K562 (cell line): ENCODE data around the gene HARS1. TPM values are rescaled to one million over a fixed set of nuclear protein-coding genes. Genes with fewer than 3 reads are reported as not detected.

Source experiments
- ARHGAP35 ChIP-seq: fragments of 450-650 bp; IDR thresholded peaks from 2 replicates; pipeline ENCODE4 v1.6.1; 2018; ENCODE audit not compliant: partially characterized antibody
- BMI1 ChIP-seq: fragments of 150-350 bp; IDR thresholded peaks from 2 replicates; pipeline ENCODE4 v1.6.1; 2014; ENCODE audit warnings: low read length
- EP300 ChIP-seq: IDR thresholded peaks from 2 replicates; pipeline ENCODE4 v1.6.1; 2012; ENCODE audit warnings: low read length, improper control_type of control experiment
- GATAD2B ChIP-seq: fragments of 450-650 bp; IDR thresholded peaks from 2 replicates; pipeline ENCODE4 v1.6.1; 2017; ENCODE audit warnings: mild to moderate bottlenecking, borderline replicate concordance
- HMG20B ChIP-seq: fragments of 250-450 bp; sonication (Bioruptor Pico); IDR thresholded peaks from 2 replicates; pipeline ENCODE4 v1.5.0; 2021; ENCODE audit warnings: mild to moderate bottlenecking
- KDM4B ChIP-seq, 2 experiments: fragments of 450-650 bp in 1 of 2; sonication (generic) in 1 of 2; IDR thresholded peaks; 2 replicates each; pipeline ENCODE4 v1.6.1; 2016 to 2017; ENCODE audit warnings: borderline replicate concordance in 2 of 2, antibody characterized with exemption in 1 of 2, low read depth in 1 of 2, mild to moderate bottlenecking in 1 of 2
- KLF16 ChIP-seq: IDR thresholded peaks from 2 replicates; pipeline ENCODE4 v1.6.1; 2016; ENCODE audit warnings: antibody characterized with exemption
- NFIX ChIP-seq: fragments of 250-450 bp; sonication (Bioruptor Pico); IDR thresholded peaks from 2 replicates; pipeline ENCODE4 v1.4.0; 2020; ENCODE audit warnings: low read depth, mild to moderate bottlenecking, moderate library complexity
- NFXL1 ChIP-seq: fragments of 450-650 bp; formaldehyde crosslinking; IDR thresholded peaks from 2 replicates; pipeline ENCODE4 v1.4.0; 2021; ENCODE audit warnings: mild to moderate bottlenecking
- NR4A1 ChIP-seq, 2 experiments: fragments of 250-450 bp in 1 of 2; fragments of 450-650 bp in 1 of 2; sonication (Bioruptor Pico) in 1 of 2; IDR thresholded peaks; 2 replicates each; pipeline versions ENCODE4 v1.4.0 to v1.6.1; 2016 to 2020; ENCODE audit warnings: mild to moderate bottlenecking in 2 of 2, missing compliant biosample characterization in 1 of 2, missing genetic modification characterization in 1 of 2, moderate library complexity in 1 of 2
- PATZ1 ChIP-seq: fragments of 250-450 bp; sonication (Bioruptor Pico); IDR thresholded peaks from 2 replicates; pipeline ENCODE4 v1.5.0; 2020; ENCODE audit warnings: mild to moderate bottlenecking, borderline replicate concordance
- PKNOX1 ChIP-seq: fragments of 450-650 bp; IDR thresholded peaks from 2 replicates; pipeline ENCODE4 v1.6.1; 2016
- SIN3A ChIP-seq, 2 experiments: fragments of 150-350 bp in 1 of 2; IDR thresholded peaks; 2 replicates each; pipeline ENCODE4 v1.6.1; 2011 to 2016; ENCODE audit warnings: borderline replicate concordance in 2 of 2, low read depth in 2 of 2, low read length in 2 of 2, mild to moderate bottlenecking in 2 of 2, moderate library complexity in 2 of 2; ENCODE audit not compliant: control insufficient read depth in 1 of 2
- SIRT6 ChIP-seq: IDR thresholded peaks from one replicate; pipeline ENCODE4 v1.6.1; 2012; ENCODE audit warnings: low read depth, mild to moderate bottlenecking, control low read depth, inconsistent platforms, low read length, moderate library complexity
- SMARCA4 ChIP-seq: fragments of 450-650 bp; IDR thresholded peaks from 2 replicates; pipeline ENCODE4 v1.6.1; 2016
- ZNF311 ChIP-seq: fragments of 250-450 bp; sonication (Bioruptor Pico); IDR thresholded peaks from 2 replicates; pipeline ENCODE4 v1.4.0; 2020; ENCODE audit warnings: mild to moderate bottlenecking, moderate library complexity
- ZNF518B ChIP-seq: fragments of 250-450 bp; sonication (Bioruptor Pico); IDR thresholded peaks from 2 replicates; pipeline ENCODE4 v1.5.0; 2021; ENCODE audit warnings: mild to moderate bottlenecking, moderate library complexity
- ZNF717 ChIP-seq: fragments of 250-450 bp; sonication (Bioruptor Pico); IDR thresholded peaks from 2 replicates; pipeline ENCODE4 v1.5.0; 2021
- polyA plus RNA-seq, 8 experiments: library from polyadenylated mRNA; depleted of rRNA in 4 of 8; stranded (reverse) in 5 of 8; unstranded in 3 of 8; fragments of >200 nt; fragmentation: Nextera tagmentation in 2 of 8; fragmentation: Illumina TruSeq in 1 of 8; extraction: Ambion mirVana in 2 of 8; extraction: Trizol in 1 of 8; gene quantifications; 2 replicates each; pipeline versions ENCODE4 v1.2.1 to v1.2.3, GENCODE V29; 2011 to 2014; ENCODE audit warnings: inconsistent platforms in 1 of 8, missing spikeins in 1 of 8
- total RNA-seq, 7 experiments: library from RNA; depleted of rRNA in 6 of 7; stranded (reverse); fragments of >200 nt in 6 of 7; fragmentation: Illumina TruSeq in 2 of 7; extraction: Trizol in 2 of 7; gene quantifications; 2 replicates each; pipeline versions ENCODE4 v1.2.1 to v1.2.3, GENCODE V29; 2011 to 2021; ENCODE audit warnings: low replicate concordance in 1 of 7
- TF ChIP-seq, protein P1 (sequence below): sonication (generic); formaldehyde crosslinking; IDR thresholded peaks from 2 replicates; pipeline ENCODE4 v1.8.0; 2022; ENCODE audit warnings: missing genetic modification reagents, mild to moderate bottlenecking, moderate library complexity, borderline replicate concordance
- TF ChIP-seq, protein P2 (sequence below): IDR thresholded peaks from 2 replicates; pipeline ENCODE4 v1.6.1; 2012; ENCODE audit warnings: low read depth, low read length, improper control_type of control experiment, borderline replicate concordance

The HARS1 gene
- total and polyA plus RNA-seq, 9 of the 15 experiments (the other 6 are each of a cell fraction or from before 2014, with no cell fraction given) = 13.5 to 88.5 (median 75.2) TPM

DNA sequence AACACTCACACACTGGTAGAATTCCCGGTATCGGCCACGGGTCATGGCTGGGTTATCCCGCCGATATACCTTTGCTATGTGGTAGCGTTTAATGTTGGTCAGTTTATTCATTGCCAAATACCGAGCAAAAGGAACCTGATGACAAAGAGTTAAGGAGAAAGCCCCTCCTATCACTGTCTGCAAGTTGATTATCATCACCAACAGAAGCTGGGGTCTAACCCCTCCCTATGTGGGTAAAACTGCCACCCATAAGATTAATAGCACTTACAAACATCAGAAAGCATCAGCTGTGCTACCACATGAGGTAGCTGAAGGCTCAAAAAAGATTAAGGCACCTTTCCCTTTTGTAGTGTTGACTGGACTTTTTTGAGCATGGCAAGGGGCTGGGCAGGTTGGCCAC, 12.2 kb downstream of the HARS1 start (continued):
- TF ChIP-seq NR4A1 (CRISPR knock-in tag; IDR thresholded peaks at IDR 0.05) (no peak), NR4A1 (tag; IDR thresholded peaks at IDR 0.05) (no peak), KLF16 (peak; percentile 49; the same call in 1 of the 2 replicates), KDM4B (IDR thresholded peaks at IDR 0.05; ENCODE audit: borderline replicate concordance in 2 of 2, low read depth in 1 of 2) (no peak), ARHGAP35 (no peak), BMI1 (no peak), PKNOX1 (peak; percentile 93), SMARCA4 (0 out of 2 replicates have a peak, but pooled peaks have one; percentile 24), NFIX (CRISPR knock-in tag) (no peak), ZNF311 (no peak), HMG20B (CRISPR knock-in tag) (no peak), SIN3A (IDR thresholded peaks at IDR 0.05; ENCODE audit: borderline replicate concordance in 2 of 2, control insufficient read depth in 1 of 2, low read depth in 2 of 2, low read length in 2 of 2) (peak; percentile 38 to 42; a peak in 1 of 4 replicates), SIRT6 (no peak), ZNF717 (no peak), NFXL1 (CRISPR knock-in tag) (no peak), GATAD2B (no peak), PATZ1 (CRISPR knock-in tag) (no peak), EP300 (peak; percentile 68; the same call in 1 of the 2 replicates), ZNF518B (CRISPR knock-in tag) (no peak)
- TF ChIP-seq, protein P1, sequence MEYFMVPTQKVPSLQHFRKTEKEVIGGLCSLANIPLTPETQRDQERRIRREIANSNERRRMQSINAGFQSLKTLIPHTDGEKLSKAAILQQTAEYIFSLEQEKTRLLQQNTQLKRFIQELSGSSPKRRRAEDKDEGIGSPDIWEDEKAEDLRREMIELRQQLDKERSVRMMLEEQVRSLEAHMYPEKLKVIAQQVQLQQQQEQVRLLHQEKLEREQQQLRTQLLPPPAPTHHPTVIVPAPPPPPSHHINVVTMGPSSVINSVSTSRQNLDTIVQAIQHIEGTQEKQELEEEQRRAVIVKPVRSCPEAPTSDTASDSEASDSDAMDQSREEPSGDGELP = peak; percentile 79
- TF ChIP-seq, protein P2, sequence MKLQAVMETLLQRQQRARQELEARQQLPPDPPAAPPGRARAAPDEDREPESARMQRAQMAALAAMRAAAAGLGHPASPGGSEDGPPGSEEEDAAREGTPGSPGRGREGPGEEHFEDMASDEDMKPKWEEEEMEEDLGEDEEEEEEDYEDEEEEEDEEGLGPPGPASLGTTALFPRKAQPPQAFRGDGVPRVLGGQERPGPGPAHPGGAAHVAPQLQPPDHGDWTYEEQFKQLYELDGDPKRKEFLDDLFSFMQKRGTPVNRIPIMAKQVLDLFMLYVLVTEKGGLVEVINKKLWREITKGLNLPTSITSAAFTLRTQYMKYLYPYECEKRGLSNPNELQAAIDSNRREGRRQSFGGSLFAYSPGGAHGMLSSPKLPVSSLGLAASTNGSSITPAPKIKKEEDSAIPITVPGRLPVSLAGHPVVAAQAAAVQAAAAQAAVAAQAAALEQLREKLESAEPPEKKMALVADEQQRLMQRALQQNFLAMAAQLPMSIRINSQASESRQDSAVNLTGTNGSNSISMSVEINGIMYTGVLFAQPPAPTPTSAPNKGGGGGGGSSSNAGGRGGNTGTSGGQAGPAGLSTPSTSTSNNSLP = peak; percentile 44; the same call in 1 of the 2 replicates
